K562 (cell line): ENCODE results near the gene TMEM163. TPM values are rescaled to one million over a fixed set of nuclear protein-coding genes. Genes with fewer than 3 reads are reported as not detected.
A peak's percentile ranks its signal among the peaks of the same experiment; 100 is the strongest.

ENCODE experiments used
- ATAC-seq: fragments of 200-7000 bp; cut with Tn5 transposase; 3 replicates; pipeline ENCODE4 v1.9.1; 2020; ENCODE audit warnings: moderate library complexity
- BruUV-seq: library from RNA; stranded (reverse); fragments of 400-500 nt; replicated peaks from 2 replicates; lab custom pipeline; 2021; lab: Mats Ljungman, UMichigan
- CTCF ChIA-PET: fragments of 300-600 bp; formaldehyde crosslinking; extraction: SDS; loops from one replicate; lab custom pipeline; 2021; ENCODE audit warnings: low intra/inter-chr PET ratio; lab: Yijun Ruan, JAX
- POLR2A ChIA-PET: fragments of 300-600, 350-650 bp; sonication (Branson Sonifier 250); formaldehyde crosslinking; extraction: SDS; loops from one replicate; lab custom pipeline; 2021; ENCODE audit warnings: antibody characterized with exemption, inconsistent platforms; lab: Yijun Ruan, JAX
- DNase-seq, 4 experiments: peaks; one replicate each; pipeline versions ENCODE4 v3.0.0 to v3.0.0-alpha.2; 2011 to 2018; ENCODE audit warnings: low spot score in 3 of 4, mixed read lengths in 3 of 4; ENCODE audit errors: extremely low read depth in 1 of 4
- FAIRE-seq: peaks from 2 replicates; lab custom pipeline; 2011; peaks lifted over from hg19 to GRCh38; lab: Jason Lieb, UNC
- H2AFZ ChIP-seq: 2 replicates; pipeline ENCODE4 v1.6.0; 2011; ENCODE audit warnings: low read depth, low read length, control low read depth, inconsistent platforms
- H3K27ac ChIP-seq: fragments of 200-600 bp; 3 replicates; pipeline ENCODE4 v1.8.0; 2011; ENCODE audit warnings: low read depth, mild to moderate bottlenecking, control low read depth, inconsistent platforms, low read length, moderate library complexity, mixed read lengths; ENCODE audit errors: extremely low read depth
- H3K27me3 ChIP-seq, 2 experiments: fragments of 300-600 bp in 1 of 2; 2 replicates in 1 of 2; 3 replicates in 1 of 2; pipeline versions ENCODE4 v1.6.0 to v1.8.0; 2011; ENCODE audit warnings: inconsistent platforms in 2 of 2, low read length in 2 of 2, mild to moderate bottlenecking in 1 of 2, mixed read lengths in 1 of 2, moderate library complexity in 1 of 2; ENCODE audit not compliant: control insufficient read depth in 2 of 2, insufficient read depth in 2 of 2
- H3K36me3 ChIP-seq: fragments of 300-600 bp; 3 replicates; pipeline ENCODE4 v1.8.0; 2011; ENCODE audit warnings: mild to moderate bottlenecking, low read length, inconsistent platforms; ENCODE audit not compliant: control insufficient read depth, insufficient read depth
- H3K4me1 ChIP-seq, 2 experiments: fragments of 200-600 bp in 1 of 2; replicated peaks in 1 of 2; 2 replicates in 1 of 2; 3 replicates in 1 of 2; pipeline versions ENCODE4 v1.5.1 to v1.8.0; 2011; ENCODE audit warnings: inconsistent platforms in 2 of 2, low read length in 2 of 2, mild to moderate bottlenecking in 1 of 2, mixed read lengths in 1 of 2, moderate library complexity in 1 of 2; ENCODE audit not compliant: control insufficient read depth in 2 of 2, insufficient read depth in 2 of 2
- H3K4me2 ChIP-seq: 2 replicates; pipeline ENCODE4 v1.6.1; 2011; ENCODE audit warnings: low read length, control low read depth, inconsistent platforms, mixed read lengths; ENCODE audit not compliant: insufficient read depth
- H3K4me3 ChIP-seq: fragments of 200-600 bp; sonication (generic), shearing (Covaris generic); 2 replicates; pipeline ENCODE4 v1.5.1; 2016; ENCODE audit warnings: control low read depth, inconsistent platforms
- H3K79me2 ChIP-seq: fragments of 200-600 bp; 3 replicates; pipeline ENCODE4 v1.8.0; 2011; ENCODE audit warnings: low read length, inconsistent platforms; ENCODE audit not compliant: control insufficient read depth, insufficient read depth
- H3K9ac ChIP-seq, 2 experiments: 2 replicates each; pipeline versions ENCODE4 v1.6.0 to v1.6.1; 2011; ENCODE audit warnings: low read depth in 2 of 2, low read length in 2 of 2, control low read depth in 1 of 2, inconsistent platforms in 1 of 2, mild to moderate bottlenecking in 1 of 2, mixed read lengths in 1 of 2; ENCODE audit not compliant: insufficient read depth in 1 of 2
- H3K9me1 ChIP-seq: one replicate; pipeline ENCODE4 v1.6.0; 2011; ENCODE audit warnings: inconsistent platforms, mild to moderate bottlenecking, low read length, moderate library complexity; ENCODE audit not compliant: control insufficient read depth, insufficient read depth
- H3K9me3 ChIP-seq: replicated peaks from 2 replicates; pipeline ENCODE4 v1.5.1; 2011; ENCODE audit warnings: low read depth, low read length, inconsistent platforms; ENCODE audit not compliant: control insufficient read depth, insufficient read depth
- H4K20me1 ChIP-seq: replicated peaks from 2 replicates; pipeline ENCODE4 v1.6.1; 2011; ENCODE audit warnings: low read length, inconsistent platforms, mixed read lengths; ENCODE audit not compliant: control insufficient read depth, insufficient read depth
- BCOR ChIP-seq: fragments of 450-650 bp; IDR thresholded peaks from 2 replicates; pipeline ENCODE4 v1.6.1; 2016
- CEBPB ChIP-seq: fragments of 450-650 bp; IDR thresholded peaks from 2 replicates; pipeline ENCODE4 v1.6.1; 2016; ENCODE audit warnings: missing genetic modification characterization, missing compliant biosample characterization
- CEBPG ChIP-seq, 3 experiments: fragments of 200-800 bp in 1 of 3; sonication (Bioruptor generic) in 1 of 3; sonication (generic) in 1 of 3; formaldehyde crosslinking in 1 of 3; IDR thresholded peaks in 2 of 3; conservative IDR thresholded peaks in 1 of 3; 2 replicates each; pipeline versions ENCODE4 v1.6.1 to v1.8.0; 2016 to 2022; ENCODE audit warnings: missing compliant biosample characterization in 2 of 3, missing genetic modification characterization in 2 of 3, mild to moderate bottlenecking in 1 of 3, missing genetic modification reagents in 1 of 3
- CREB3 ChIP-seq: fragments of 450-650 bp; conservative IDR thresholded peaks from 2 replicates; pipeline ENCODE4 v1.6.1; 2016; ENCODE audit warnings: missing genetic modification characterization, low read depth, mild to moderate bottlenecking, missing compliant biosample characterization, moderate library complexity
- KLF1 ChIP-seq: fragments of 450-650 bp; IDR thresholded peaks from 2 replicates; pipeline ENCODE4 v1.6.1; 2016; ENCODE audit warnings: missing genetic modification characterization, missing compliant biosample characterization
- MLX ChIP-seq, 2 experiments: fragments of 450-650 bp in 1 of 2; sonication (generic) in 1 of 2; formaldehyde crosslinking; conservative IDR thresholded peaks; 2 replicates each; pipeline versions ENCODE4 v1.4.0 to v1.8.1; 2020 to 2022; ENCODE audit warnings: mild to moderate bottlenecking in 1 of 2, missing genetic modification reagents in 1 of 2
- NR0B1 ChIP-seq: fragments of 450-650 bp; IDR thresholded peaks from one replicate; pipeline ENCODE4 v1.6.1; 2018; ENCODE audit warnings: mild to moderate bottlenecking, moderate library complexity; ENCODE audit not compliant: partially characterized antibody
- PHF8 ChIP-seq: fragments of 200-600 bp; sonication (generic); IDR thresholded peaks from 2 replicates; pipeline ENCODE4 v1.6.1; 2012; ENCODE audit warnings: mixed run types, mild to moderate bottlenecking, inconsistent platforms, low read length, moderate library complexity, borderline replicate concordance
- RBM22 ChIP-seq: fragments of 200-400 bp; formaldehyde crosslinking; IDR thresholded peaks from 2 replicates; pipeline ENCODE4 v1.6.1; 2018; ENCODE audit warnings: low read length, low read depth; ENCODE audit not compliant: poor library complexity, severe bottlenecking
- SMC3 ChIP-seq: conservative IDR thresholded peaks from 2 replicates; pipeline ENCODE4 v1.6.1; 2011; ENCODE audit warnings: low read depth, low read length, improper control_type of control experiment; ENCODE audit not compliant: insufficient read depth
- TEAD4 ChIP-seq, 2 experiments: sonication (generic) in 1 of 2; formaldehyde crosslinking in 1 of 2; IDR thresholded peaks; 2 replicates each; pipeline versions ENCODE4 v1.6.1 to v1.8.0; 2012 to 2022; ENCODE audit warnings: borderline replicate concordance in 1 of 2, inconsistent platforms in 1 of 2, low read length in 1 of 2, mild to moderate bottlenecking in 1 of 2, missing genetic modification reagents in 1 of 2
- ZBED1 ChIP-seq: IDR thresholded peaks from 2 replicates; pipeline ENCODE4 v1.6.1; 2014
- ZFP1 ChIP-seq: fragments of 450-650 bp; formaldehyde crosslinking; IDR thresholded peaks from 2 replicates; pipeline ENCODE4 v1.4.0; 2020; ENCODE audit warnings: mild to moderate bottlenecking, mixed read lengths
- ZNF134 ChIP-seq: fragments of 250-450 bp; sonication (Bioruptor Pico); conservative IDR thresholded peaks from 2 replicates; pipeline ENCODE4 v1.4.0; 2020
- ZNF507 ChIP-seq: conservative IDR thresholded peaks from 2 replicates; pipeline ENCODE4 v1.6.1; 2017; ENCODE audit warnings: missing genetic modification characterization, missing compliant biosample characterization
- WGBS: fragments of 100-300 bp; shearing (Covaris generic); methylation state at CpG from one replicate; pipeline ENCODE4 v1.1.6; 2016; ENCODE audit warnings: low coverage, mixed read lengths; ENCODE audit not compliant: insufficient coverage; ENCODE audit errors: missing lambda C conversion rate; 5-methylcytosine and 5-hydroxymethylcytosine counted together
- in situ Hi-C: fragments of 300-500 bp; cut with MboI; formaldehyde crosslinking; loops from 4 replicates; pipeline ENCODE4 v1.15.0; 2018; ENCODE audit warnings: inconsistent platforms, mixed read lengths
- intact Hi-C: fragments of 100-400 bp; cut with micrococcal nuclease; formaldehyde crosslinking; loops from 2 replicates; pipeline ENCODE4 v1.14.2; 2022
- polyA plus RNA-seq, 8 experiments: library from polyadenylated mRNA; depleted of rRNA in 4 of 8; stranded (reverse) in 5 of 8; unstranded in 3 of 8; fragments of >200 nt; fragmentation: Nextera tagmentation in 2 of 8; fragmentation: Illumina TruSeq in 1 of 8; extraction: Ambion mirVana in 2 of 8; extraction: Trizol in 1 of 8; gene quantifications; 2 replicates each; pipeline versions ENCODE4 v1.2.1 to v1.2.3, GENCODE V29; 2011 to 2014; ENCODE audit warnings: inconsistent platforms in 1 of 8, missing spikeins in 1 of 8
- total RNA-seq, 7 experiments: library from RNA; depleted of rRNA in 6 of 7; stranded (reverse); fragments of >200 nt in 6 of 7; fragmentation: Illumina TruSeq in 2 of 7; extraction: Trizol in 2 of 7; gene quantifications; 2 replicates each; pipeline versions ENCODE4 v1.2.1 to v1.2.3, GENCODE V29; 2011 to 2021; ENCODE audit warnings: low replicate concordance in 1 of 7

The TMEM163 gene
- total and polyA plus RNA-seq, 9 of the 15 experiments (the other 6 are each of a cell fraction or from before 2014, with no cell fraction given) = 0.04 to 0.68 (median 0.16) TPM; not detected in 3

- intact Hi-C loops = no loop called here
- no peak for ATAC-seq
- no peaks in the 10 kb centered on the region for H3K9me1 ChIP-seq
- DNase-seq = no peak
- H4K20me1 ChIP-seq = no peaks in the 10 kb centered on the region
- H3K9me3 ChIP-seq = no peaks in the 10 kb centered on the region
- no peaks in the 10 kb centered on the region for H3K36me3 ChIP-seq
- ChIA-PET CTCF (no interaction called here), POLR2A (interaction anchor here (1.1 to 1.3 kb wide), 2 partner anchors 9 to 44 kb away, joined by 3 to 5 read pairs; no protein-coding TSS in a partner anchor)
- no TSS peak for BruUV-seq
- no peak overlapping the region for H3K27ac ChIP-seq
- no peak overlapping the region for H3K4me2 ChIP-seq
- in situ Hi-C loops = no loop called here
- H3K9ac ChIP-seq = no peak overlapping the region
- H3K27me3 ChIP-seq = peaks cover 0 to 3% of the 10 kb centered on the region in 2 experiments; a peak in 2 of 5 replicates
- no peaks in the 10 kb centered on the region for H3K79me2 ChIP-seq
- H3K4me3 ChIP-seq = no peak overlapping the region
- no peak overlapping the region for H2AFZ ChIP-seq
- under 1% methylated on average over 12 of the region's 12 CpGs for WGBS
- no peaks in the 10 kb centered on the region for H3K4me1 ChIP-seq
- FAIRE-seq = no peak
- TF ChIP-seq KLF1 (no peak), SMC3 (no peak), ZNF507 (tag) (no peak), ZFP1 (CRISPR knock-in tag) (no peak), CEBPG (CRISPR knock-in tag; IDR thresholded peaks at IDR 0.05) (no peak), CEBPG (tag; conservative IDR thresholded peaks at IDR 0.05 in 1 of 2, IDR thresholded peaks at IDR 0.05 in 1 of 2) (peak; percentile 15 to 38; a peak in 1 of 4 replicates), NR0B1 (no peak), CEBPB (0 out of 2 replicates have a peak, but pooled peaks have one; percentile 20), BCOR (no peak), MLX (CRISPR knock-in tag; conservative IDR thresholded peaks at IDR 0.05) (no peak), CREB3 (tag) (no peak), RBM22 (no peak), PHF8 (no peak), ZNF134 (CRISPR knock-in tag) (no peak), TEAD4 (IDR thresholded peaks at IDR 0.05; ENCODE audit: low read length) (no peak), TEAD4 (CRISPR knock-in tag; IDR thresholded peaks at IDR 0.05; ENCODE audit: borderline replicate concordance) (no peak), ZBED1 (no peak)
Measured at GRCh38 chr2:134669731-134670669, 48.8 kb downstream of the TMEM163 start.
